ENCODE data around the gene JSRP1. TPM values are rescaled to one million over a fixed set of nuclear protein-coding genes. Genes with fewer than 3 reads are reported as not detected.

The JSRP1 gene
- polyA plus RNA-seq, 2 donors = 0.13 to 0.20 TPM

DNA sequence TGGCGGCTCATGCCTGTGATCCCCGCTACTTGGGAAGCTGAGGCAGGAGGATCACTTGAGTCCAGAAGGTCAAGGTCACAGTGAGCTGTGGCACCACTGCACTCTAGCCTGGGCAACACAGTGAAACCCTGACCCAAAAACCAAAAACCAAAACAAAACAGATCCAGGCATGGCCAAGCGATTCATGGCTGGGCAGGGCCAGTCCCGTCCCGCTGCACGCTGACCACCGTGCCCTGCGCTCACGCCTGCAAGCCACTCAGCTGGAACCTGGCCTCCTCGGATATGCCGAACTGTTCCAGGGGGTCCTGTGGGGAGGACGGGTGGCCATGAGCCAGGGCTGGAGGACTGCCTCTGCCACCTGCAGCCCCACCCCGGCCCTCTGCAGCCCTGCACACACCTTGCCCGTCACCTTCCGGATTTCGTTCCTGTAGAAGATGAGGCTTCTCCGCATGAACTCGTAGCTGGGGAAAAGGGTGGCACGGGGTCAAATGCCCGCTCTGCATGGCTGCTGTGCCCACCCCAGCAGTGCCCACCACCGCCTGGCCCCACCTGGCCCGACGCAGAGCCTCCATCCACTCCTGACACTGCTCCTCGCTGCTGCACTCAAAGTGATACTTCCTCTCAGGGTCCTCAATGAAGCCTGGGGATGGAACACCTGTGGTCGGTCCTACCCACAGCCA, 22.5 kb downstream of the JSRP1 start:
- H3K4me1 ChIP-seq (ENCODE audit: control insufficient read depth in 2 of 2, insufficient read depth in 2 of 2, low read length in 1 of 2) = peaks cover 0 to 16% of the 10 kb centered on the region in 2 donors
- no peaks in the 10 kb centered on the region for H3K27me3 ChIP-seq (ENCODE audit: control insufficient read depth in 1 of 2, insufficient read depth in 2 of 2, low read length in 2 of 2)
- H3K36me3 ChIP-seq (ENCODE audit: control insufficient read depth in 2 of 2, insufficient read depth in 2 of 2, low read length in 1 of 2) = peaks cover 0 to 47% of the 10 kb centered on the region in 2 donors
- H3K27ac ChIP-seq (ENCODE audit: low read depth in 2 of 2, low read length in 1 of 2) = no peak overlapping the region
- 81 to 88% methylated on average over 25 of the region's 25 CpGs for WGBS, 2 donors
- no peak overlapping the region for H3K4me3 ChIP-seq (ENCODE audit: low read depth in 1 of 2, low read length in 2 of 2)
- no peaks in the 10 kb centered on the region for H3K9me3 ChIP-seq (ENCODE audit: control insufficient read depth in 2 of 2, insufficient read depth in 1 of 2, low read depth in 1 of 2, low read length in 1 of 2)

GRCh38 chr19:2232286-2233151, 23.7 kb downstream of the JSRP1 start:
- peaks cover 0 to 11% of the 10 kb centered on the region in 2 donors for H3K4me1 ChIP-seq (ENCODE audit: control insufficient read depth in 2 of 2, insufficient read depth in 2 of 2, low read length in 1 of 2)
- H3K9me3 ChIP-seq (ENCODE audit: control insufficient read depth in 2 of 2, insufficient read depth in 1 of 2, low read depth in 1 of 2, low read length in 1 of 2) = no peaks in the 10 kb centered on the region
- WGBS, 2 donors = 76 to 78% methylated on average over 30 of the region's 30 CpGs
- H3K27me3 ChIP-seq (ENCODE audit: control insufficient read depth in 1 of 2, insufficient read depth in 2 of 2, low read length in 2 of 2) = no peaks in the 10 kb centered on the region
- no peak overlapping the region for H3K4me3 ChIP-seq (ENCODE audit: low read depth in 1 of 2, low read length in 2 of 2)
- H3K36me3 ChIP-seq (ENCODE audit: control insufficient read depth in 2 of 2, insufficient read depth in 2 of 2, low read length in 1 of 2) = peaks cover 0 to 56% of the 10 kb centered on the region in 2 donors
- no peak overlapping the region for H3K27ac ChIP-seq (ENCODE audit: low read depth in 2 of 2, low read length in 1 of 2)

- peaks cover 2 to 63% of the 10 kb centered on the region in 2 donors for H3K36me3 ChIP-seq (ENCODE audit: control insufficient read depth in 2 of 2, insufficient read depth in 2 of 2, low read length in 1 of 2)
- WGBS, 2 donors = 75 to 76% methylated on average over 20 to 21 of the region's 21 CpGs
- no peaks in the 10 kb centered on the region for H3K27me3 ChIP-seq (ENCODE audit: control insufficient read depth in 1 of 2, insufficient read depth in 2 of 2, low read length in 2 of 2)
- H3K4me3 ChIP-seq (ENCODE audit: low read depth in 1 of 2, low read length in 2 of 2) = no peak overlapping the region
- no peak overlapping the region for H3K27ac ChIP-seq (ENCODE audit: low read depth in 2 of 2, low read length in 1 of 2)
- H3K9me3 ChIP-seq (ENCODE audit: control insufficient read depth in 2 of 2, insufficient read depth in 1 of 2, low read depth in 1 of 2, low read length in 1 of 2) = no peaks in the 10 kb centered on the region
- peaks cover 2 to 9% of the 10 kb centered on the region in 2 donors for H3K4me1 ChIP-seq (ENCODE audit: control insufficient read depth in 2 of 2, insufficient read depth in 2 of 2, low read length in 1 of 2)
These were observed 24.5 kb downstream of the JSRP1 start for GRCh38 chr19:2231621-2232221.

- Histone ChIP-seq H3K9me3 (ENCODE audit: control insufficient read depth in 2 of 2, insufficient read depth in 1 of 2, low read depth in 1 of 2, low read length in 1 of 2) (no peaks in the 10 kb centered on the region), H3K27me3 (ENCODE audit: control insufficient read depth in 1 of 2, insufficient read depth in 2 of 2, low read length in 2 of 2) (no peaks in the 10 kb centered on the region), H3K4me1 (ENCODE audit: control insufficient read depth in 2 of 2, insufficient read depth in 2 of 2, low read length in 1 of 2) (peaks cover 2 to 9% of the 10 kb centered on the region in 2 donors), H3K4me3 (ENCODE audit: low read depth in 1 of 2, low read length in 2 of 2) (no peak overlapping the region), H3K27ac (ENCODE audit: low read depth in 2 of 2, low read length in 1 of 2) (no peak overlapping the region), H3K36me3 (ENCODE audit: control insufficient read depth in 2 of 2, insufficient read depth in 2 of 2, low read length in 1 of 2) (peaks cover 5 to 70% of the 10 kb centered on the region in 2 donors)
- 64 to 70% methylated on average over 12 of the region's 12 CpGs for WGBS, 2 donors
These were observed 25.2 kb downstream of the JSRP1 start for GRCh38 chr19:2230807-2231533.

GRCh38 chr19:2230033-2230531, 26.1 kb downstream of the JSRP1 start:
- no peak overlapping the region for H3K4me3 ChIP-seq (ENCODE audit: low read depth in 1 of 2, low read length in 2 of 2)
- H3K9me3 ChIP-seq (ENCODE audit: control insufficient read depth in 2 of 2, insufficient read depth in 1 of 2, low read depth in 1 of 2, low read length in 1 of 2) = no peaks in the 10 kb centered on the region
- H3K27ac ChIP-seq (ENCODE audit: low read depth in 2 of 2, low read length in 1 of 2) = no peak overlapping the region
- H3K36me3 ChIP-seq (ENCODE audit: control insufficient read depth in 2 of 2, insufficient read depth in 2 of 2, low read length in 1 of 2) = peaks cover 5 to 78% of the 10 kb centered on the region in 2 donors
- H3K27me3 ChIP-seq (ENCODE audit: control insufficient read depth in 1 of 2, insufficient read depth in 2 of 2, low read length in 2 of 2) = no peaks in the 10 kb centered on the region
- 84 to 89% methylated on average over 43 of the region's 43 CpGs for WGBS, 2 donors
- peaks cover 2 to 9% of the 10 kb centered on the region in 2 donors for H3K4me1 ChIP-seq (ENCODE audit: control insufficient read depth in 2 of 2, insufficient read depth in 2 of 2, low read length in 1 of 2)

- H3K36me3 ChIP-seq (ENCODE audit: control insufficient read depth in 2 of 2, insufficient read depth in 2 of 2, low read length in 1 of 2) = peaks cover 5 to 85% of the 10 kb centered on the region in 2 donors
These were observed 26.8 kb downstream of the JSRP1 start for GRCh38 chr19:2229103-2230032.

GRCh38 chr19:2228157-2229030, 27.8 kb downstream of the JSRP1 start:
- no peak overlapping the region for H3K4me3 ChIP-seq (ENCODE audit: low read depth in 1 of 2, low read length in 2 of 2)
- H3K4me1 ChIP-seq (ENCODE audit: control insufficient read depth in 2 of 2, insufficient read depth in 2 of 2, low read length in 1 of 2) = peaks cover 2 to 4% of the 10 kb centered on the region in 2 donors
- WGBS, 2 donors = 83 to 89% methylated on average over 48 of the region's 48 CpGs
- H3K36me3 ChIP-seq (ENCODE audit: control insufficient read depth in 2 of 2, insufficient read depth in 2 of 2, low read length in 1 of 2) = peaks cover 5 to 83% of the 10 kb centered on the region in 2 donors
- H3K27ac ChIP-seq (ENCODE audit: low read depth in 2 of 2, low read length in 1 of 2) = no peak overlapping the region
- no peaks in the 10 kb centered on the region for H3K9me3 ChIP-seq (ENCODE audit: control insufficient read depth in 2 of 2, insufficient read depth in 1 of 2, low read depth in 1 of 2, low read length in 1 of 2)
- no peaks in the 10 kb centered on the region for H3K27me3 ChIP-seq (ENCODE audit: control insufficient read depth in 1 of 2, insufficient read depth in 2 of 2, low read length in 2 of 2)

More at GRCh38 chr19:2229103-2230032, 26.8 kb downstream of the JSRP1 start:
- no peaks in the 10 kb centered on the region for H3K9me3 ChIP-seq (ENCODE audit: control insufficient read depth in 2 of 2, insufficient read depth in 1 of 2, low read depth in 1 of 2, low read length in 1 of 2)
- WGBS, 2 donors = 89 to 90% methylated on average over 45 of the region's 45 CpGs
- H3K27me3 ChIP-seq (ENCODE audit: control insufficient read depth in 1 of 2, insufficient read depth in 2 of 2, low read length in 2 of 2) = no peaks in the 10 kb centered on the region
- no peak overlapping the region for H3K4me3 ChIP-seq (ENCODE audit: low read depth in 1 of 2, low read length in 2 of 2)
- no peak overlapping the region for H3K27ac ChIP-seq (ENCODE audit: low read depth in 2 of 2, low read length in 1 of 2)
- H3K4me1 ChIP-seq (ENCODE audit: control insufficient read depth in 2 of 2, insufficient read depth in 2 of 2, low read length in 1 of 2) = peaks cover 2 to 9% of the 10 kb centered on the region in 2 donors
